ENCODE results near the gene CNTN4. TPM values are rescaled to one million over a fixed set of nuclear protein-coding genes. Genes with fewer than 3 reads are reported as not detected.
"Not testable (repeated sequence)": the region's sequence is repeated elsewhere in the genome, so short reads cannot be mapped to it uniquely, and the experiment has no call there.

The CNTN4 gene
- 0.09 TPM in 1 of 2 replicates, not detected in the other for total RNA-seq (ENCODE audit: low replicate concordance)

GRCh38 chr3:2098398-2099027, at the start of gene CNTN4:
Gene CNTN4 (plus strand): TSS chr3:2098866.
- no peak for TF ChIP-seq CTCF (IDR thresholded peaks at IDR 0.05; ENCODE audit: insufficient read depth, low read length)
- H3K4me3 ChIP-seq (ENCODE audit: low read depth, low read length), result no peak within 1 kb of the TSS
- no peak for DNase-seq (ENCODE audit: low read depth)

- TF ChIP-seq CTCF (IDR thresholded peaks at IDR 0.05; ENCODE audit: insufficient read depth, low read length), result no peak
- DNase-seq (ENCODE audit: low read depth), result no peak
- H3K4me3 ChIP-seq (ENCODE audit: low read depth, low read length), result no peak overlapping the region
Measured at GRCh38 chr3:2061360-2061759, 37.3 kb upstream of the CNTN4 start.

- no peak for DNase-seq (ENCODE audit: low read depth)
- H3K4me3 ChIP-seq (ENCODE audit: low read depth, low read length), result no peak overlapping the region
- no peak for TF ChIP-seq CTCF (IDR thresholded peaks at IDR 0.05; ENCODE audit: insufficient read depth, low read length)
Measured at GRCh38 chr3:2071531-2071930, 27.1 kb upstream of the CNTN4 start.

- TF ChIP-seq CTCF (IDR thresholded peaks at IDR 0.05; ENCODE audit: insufficient read depth, low read length), result no peak
- no peak overlapping the region for H3K4me3 ChIP-seq (ENCODE audit: low read depth, low read length)
Measured at GRCh38 chr3:2078821-2079220, 19.8 kb upstream of the CNTN4 start.

GRCh38 chr3:2082871-2083480, 15.7 kb upstream of the CNTN4 start:
- DNase-seq (ENCODE audit: low read depth), result no peak
- H3K4me3 ChIP-seq (ENCODE audit: low read depth, low read length), result no peak overlapping the region
- no peak for TF ChIP-seq CTCF (IDR thresholded peaks at IDR 0.05; ENCODE audit: insufficient read depth, low read length)

More at GRCh38 chr3:2078821-2079220, 19.8 kb upstream of the CNTN4 start:
- no peak for DNase-seq (ENCODE audit: low read depth)

- DNase-seq (ENCODE audit: low read depth), result not testable (repeated sequence)
Measured at GRCh38 chr3:2083558-2083957, 15.1 kb upstream of the CNTN4 start.

GRCh38 chr3:2090095-2090911, 8.4 kb upstream of the CNTN4 start:
- no peak for DNase-seq (ENCODE audit: low read depth)
- no peak for TF ChIP-seq CTCF (IDR thresholded peaks at IDR 0.05; ENCODE audit: insufficient read depth, low read length)

More at GRCh38 chr3:2083558-2083957, 15.1 kb upstream of the CNTN4 start:
- not testable (repeated sequence) for H3K4me3 ChIP-seq (ENCODE audit: low read depth, low read length)

More at GRCh38 chr3:2090095-2090911, 8.4 kb upstream of the CNTN4 start:
- no peak overlapping the region for H3K4me3 ChIP-seq (ENCODE audit: low read depth, low read length)

All from fibroblast of the aortic adventitia (primary cell).